ENCODE data around the gene NRL.
"Not testable (repeated sequence)": the region's sequence is repeated elsewhere in the genome, so short reads cannot be mapped to it uniquely, and the experiment has no call there.

The NRL gene

GRCh38 chr14:24036169-24036962, 78.4 kb downstream of the NRL start:
- peak overlapping the region; percentile 85 for H3K4me3 ChIP-seq (ENCODE audit: low read length)
- no peaks in the 10 kb centered on the region for H3K36me3 ChIP-seq (replicated peaks; ENCODE audit: low read depth, low read length)
- peak overlapping the region; percentile 38 for H3K27ac ChIP-seq (ENCODE audit: low read length)
- H3K9ac ChIP-seq (ENCODE audit: low read length), result peak overlapping the region; percentile 77
- peak overlapping the region; percentile 90 for H3K4me2 ChIP-seq (ENCODE audit: low read length)
- peaks cover 9% of the 10 kb centered on the region for H3K4me1 ChIP-seq (ENCODE audit: low read length)
- H3K9me3 ChIP-seq (ENCODE audit: insufficient read depth, low read length), result no peaks in the 10 kb centered on the region
- H3K27me3 ChIP-seq (ENCODE audit: low read depth, low read length), result no peaks in the 10 kb centered on the region
- H4K20me1 ChIP-seq (ENCODE audit: insufficient read depth, low read length), result no peaks in the 10 kb centered on the region
- H2AFZ ChIP-seq (ENCODE audit: low read depth, low read length), result peak overlapping the region; percentile 99
- H3K79me2 ChIP-seq (ENCODE audit: low read length), result no peaks in the 10 kb centered on the region
- TF ChIP-seq CTCF (IDR thresholded peaks at IDR 0.05; ENCODE audit: low read depth, low read length), result peak; percentile 80
- TF ChIP-seq EZH2phosphoT487 (IDR thresholded peaks at IDR 0.05; ENCODE audit: low read depth), result no peak

DNA sequence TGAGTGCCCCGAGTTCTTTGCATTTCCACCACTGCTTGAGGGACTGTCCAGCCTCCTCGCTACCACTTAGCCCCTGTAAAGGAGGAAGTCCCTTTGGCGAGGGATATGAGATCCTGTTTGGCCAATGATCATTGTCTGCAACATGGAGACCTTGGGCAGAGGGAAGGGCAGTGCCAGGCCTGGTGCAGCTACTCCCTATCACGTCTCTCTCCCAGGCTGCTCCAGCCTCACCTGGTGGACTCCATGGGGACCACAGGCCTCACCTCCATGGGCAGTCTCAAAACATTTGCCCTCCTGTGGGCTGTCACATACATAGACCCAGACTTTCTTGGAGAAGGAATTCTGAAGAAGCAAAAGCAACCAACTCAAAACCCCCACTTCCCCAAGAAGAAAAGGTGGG, 79.0 kb downstream of the NRL start:
- Histone ChIP-seq H3K4me3 (ENCODE audit: low read length) (peak overlapping the region; percentile 85), H2AFZ (ENCODE audit: low read depth, low read length) (peak overlapping the region; percentile 99; the same call in 1 of the 2 replicates), H3K4me2 (ENCODE audit: low read length) (peak overlapping the region; percentile 90), H3K9ac (ENCODE audit: low read length) (peak overlapping the region; percentile 77)
- H3K36me3 ChIP-seq (replicated peaks; ENCODE audit: low read depth, low read length); H3K79me2 ChIP-seq (ENCODE audit: low read length); H4K20me1 ChIP-seq (ENCODE audit: insufficient read depth, low read length); H3K27me3 ChIP-seq (ENCODE audit: low read depth, low read length); H3K9me3 ChIP-seq (ENCODE audit: insufficient read depth, low read length); H3K27ac ChIP-seq (ENCODE audit: low read length); H3K4me1 ChIP-seq (ENCODE audit: low read length): not testable (repeated sequence)

- no peak overlapping the region for H3K27ac ChIP-seq (ENCODE audit: low read length)
- TF ChIP-seq CTCF (IDR thresholded peaks at IDR 0.05; ENCODE audit: low read depth, low read length), result no peak
- no peak for TF ChIP-seq EZH2phosphoT487 (IDR thresholded peaks at IDR 0.05; ENCODE audit: low read depth)
These were observed 81.9 kb downstream of the NRL start for GRCh38 chr14:24032727-24033418.

GRCh38 chr14:24031331-24031730, 83.4 kb downstream of the NRL start:
- H2AFZ ChIP-seq (ENCODE audit: low read depth, low read length); H4K20me1 ChIP-seq (ENCODE audit: insufficient read depth, low read length); H3K4me1 ChIP-seq (ENCODE audit: low read length); H3K4me3 ChIP-seq (ENCODE audit: low read length); H3K9me3 ChIP-seq (ENCODE audit: insufficient read depth, low read length); H3K27me3 ChIP-seq (ENCODE audit: low read depth, low read length); H3K36me3 ChIP-seq (replicated peaks; ENCODE audit: low read depth, low read length); H3K79me2 ChIP-seq (ENCODE audit: low read length); H3K4me2 ChIP-seq (ENCODE audit: low read length); H3K9ac ChIP-seq (ENCODE audit: low read length); H3K27ac ChIP-seq (ENCODE audit: low read length): not testable (repeated sequence)

More at GRCh38 chr14:24032727-24033418, 81.9 kb downstream of the NRL start:
- Histone ChIP-seq H3K79me2 (ENCODE audit: low read length) (no peaks in the 10 kb centered on the region), H3K4me1 (ENCODE audit: low read length) (peaks cover 9% of the 10 kb centered on the region), H2AFZ (ENCODE audit: low read depth, low read length) (no peak overlapping the region), H4K20me1 (ENCODE audit: insufficient read depth, low read length) (no peaks in the 10 kb centered on the region), H3K36me3 (replicated peaks; ENCODE audit: low read depth, low read length) (no peaks in the 10 kb centered on the region), H3K9me3 (ENCODE audit: insufficient read depth, low read length) (no peaks in the 10 kb centered on the region), H3K27me3 (ENCODE audit: low read depth, low read length) (no peaks in the 10 kb centered on the region), H3K4me2 (ENCODE audit: low read length) (no peak overlapping the region), H3K4me3 (ENCODE audit: low read length) (no peak overlapping the region), H3K9ac (ENCODE audit: low read length) (no peak overlapping the region)

- H3K9me3 ChIP-seq (ENCODE audit: insufficient read depth, low read length); H3K4me3 ChIP-seq (ENCODE audit: low read length); H4K20me1 ChIP-seq (ENCODE audit: insufficient read depth, low read length); H3K9ac ChIP-seq (ENCODE audit: low read length); H3K4me1 ChIP-seq (ENCODE audit: low read length); H3K4me2 ChIP-seq (ENCODE audit: low read length); H3K27me3 ChIP-seq (ENCODE audit: low read depth, low read length); H3K36me3 ChIP-seq (replicated peaks; ENCODE audit: low read depth, low read length); H3K27ac ChIP-seq (ENCODE audit: low read length); H3K79me2 ChIP-seq (ENCODE audit: low read length); H2AFZ ChIP-seq (ENCODE audit: low read depth, low read length): not testable (repeated sequence)
These were observed 85.1 kb downstream of the NRL start for GRCh38 chr14:24029687-24030086.
